Lower leg skin (tissue), 4 donors: ENCODE data around the gene FANCF. TPM values are rescaled to one million over a fixed set of nuclear protein-coding genes. Genes with fewer than 3 reads are reported as not detected.

Source experiments
- DNase-seq, 2 donors: peaks; one replicate each; pipeline ENCODE4 v3.0.0-alpha.2; 2019; ENCODE audit warnings: low spot score in 2 of 2
- H3K4me3 ChIP-seq: fragments of 200-600 bp; sonication (generic); 2 replicates; pipeline ENCODE4 v1.5.1; 2017; ENCODE audit warnings: mild to moderate bottlenecking, low read depth; ENCODE audit not compliant: poor library complexity, severe bottlenecking
- CTCF ChIP-seq, 3 donors: fragments of 450-650 bp; IDR thresholded peaks; one replicate each; pipeline ENCODE4 v1.5.1; 2016; ENCODE audit warnings: antibody characterized with exemption in 3 of 3, mild to moderate bottlenecking in 3 of 3, moderate library complexity in 2 of 3
- POLR2A ChIP-seq, 2 donors: fragments of 450-650 bp; IDR thresholded peaks; one replicate each; pipeline ENCODE4 v1.6.1; 2016 to 2017; ENCODE audit warnings: antibody characterized with exemption in 2 of 2, mild to moderate bottlenecking in 1 of 2, moderate library complexity in 1 of 2
- WGBS, 2 donors: methylation state at CpG; one replicate each; pipeline ENCODE4 v1.1.5; 2018; 5-methylcytosine and 5-hydroxymethylcytosine counted together
- intact Hi-C: fragments of 100-400 bp; cut with DNase I; formaldehyde crosslinking; loops from one replicate; pipeline ENCODE4 v1.15.0; 2023; ENCODE audit warnings: low total_unique reads
- total RNA-seq, 4 donors: library from RNA; depleted of rRNA; stranded (reverse); fragments of >200 nt; gene quantifications; one replicate each; pipeline ENCODE4 v1.1.0, GENCODE V29; 2016

FANCF gene
- total RNA-seq, 4 donors from 2014 or later: 6.6 to 12.6 (median 8.6) TPM

DNA sequence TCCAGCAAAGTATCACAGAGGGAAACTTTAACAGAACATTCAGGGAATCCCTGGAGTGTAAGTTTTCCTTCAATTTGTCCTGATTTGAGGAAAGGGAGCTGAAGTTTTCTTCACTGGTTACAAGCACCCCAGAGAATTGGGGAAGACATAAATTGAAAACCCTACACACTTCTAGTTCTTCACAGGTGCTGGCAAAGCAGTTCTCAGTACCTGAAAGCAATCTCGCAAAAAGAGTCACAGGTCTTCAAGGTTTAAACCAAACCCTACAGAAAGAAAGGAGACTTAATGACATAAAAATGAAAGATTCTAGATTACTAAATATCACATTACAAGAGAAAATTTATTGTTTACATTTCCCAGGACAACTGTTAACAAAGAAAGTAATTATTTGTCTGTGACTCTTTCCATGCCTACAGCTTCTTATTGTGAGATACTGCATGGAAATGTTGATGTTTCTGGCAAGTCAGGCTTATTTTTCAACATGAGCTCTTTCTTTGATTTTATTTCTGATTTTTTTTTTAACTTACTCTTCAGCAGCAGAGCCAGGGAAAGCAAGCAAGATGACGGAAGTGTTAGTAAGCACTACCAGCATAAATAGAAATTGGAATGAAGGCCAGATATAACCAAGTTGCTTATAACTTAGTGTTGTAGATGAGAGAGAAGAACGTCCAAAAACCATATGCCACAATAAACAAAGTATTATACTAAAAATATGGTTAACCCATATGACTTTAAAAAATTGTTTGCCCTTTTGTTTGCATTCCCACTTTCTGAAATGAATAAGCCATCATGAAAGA is 44.1 kb downstream of the FANCF start:
- intact Hi-C loops: no loop called here
- 67% methylated on average over 3 of the region's 3 CpGs for WGBS, 2 donors
- no peak overlapping the region for H3K4me3 ChIP-seq
- TF ChIP-seq POLR2A (IDR thresholded peaks at IDR 0.05): no peak
- TF ChIP-seq CTCF (IDR thresholded peaks at IDR 0.05): no peak
- no peak for DNase-seq

GRCh38 chr11:22577854-22578253 is 47.8 kb downstream of the FANCF start:
- intact Hi-C loops: no loop called here
- TF ChIP-seq CTCF (IDR thresholded peaks at IDR 0.05): no peak
- TF ChIP-seq POLR2A (IDR thresholded peaks at IDR 0.05): no peak
- 41 to 71% methylated on average over 2 of the region's 2 CpGs for WGBS, 2 donors
- H3K4me3 ChIP-seq: no peak overlapping the region
- no peak for DNase-seq

Other genes with a start within 250 kb of the FANCF start
- 1 to 10 TPM in 2 of 4 donors, under 1 TPM in 2; 0.54 to 2.1 (median 1.2) TPM for gene GAS2, start 40.8 kb upstream of the FANCF start, total RNA-seq
- gene SVIP, start 204.0 kb upstream of the FANCF start, total RNA-seq: 10 to 100 TPM in 1 of 4 donors, 1 to 10 TPM in 3; 7.5 to 16.2 (median 9.5) TPM
- not detected for gene CCDC179, start 234.7 kb upstream of the FANCF start, total RNA-seq